GM19023 (cell line): Measurements from ENCODE around the gene MAN1A1.
"Not testable (repeated sequence)": the region's sequence is repeated elsewhere in the genome, so short reads cannot be mapped to it uniquely, and the experiment has no call there.

Experiments
- ATAC-seq: cut with Tn5 transposase; IDR thresholded peaks from one replicate; pipeline ENCODE4 v1.9.1; 2021; ENCODE audit warnings: mild to moderate bottlenecking, moderate library complexity; ENCODE audit not compliant: unreplicated experiment

The MAN1A1 gene

DNA sequence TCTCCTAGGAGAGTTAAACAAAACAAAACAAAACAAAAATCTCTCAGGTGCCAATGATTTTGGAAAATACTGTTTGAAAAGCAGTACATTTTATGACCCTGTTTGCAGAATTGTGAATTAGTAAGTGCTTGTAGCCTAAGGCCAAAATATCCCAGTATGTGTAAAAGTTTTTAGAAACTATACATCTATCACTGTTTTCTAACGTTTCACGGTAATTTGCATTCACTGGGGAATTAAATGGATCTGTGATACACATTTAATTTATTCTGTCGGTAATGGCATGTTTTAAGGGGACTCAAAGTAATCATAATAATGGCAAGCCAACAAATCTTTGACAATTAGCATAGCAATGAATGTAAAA lies 175.5 kb downstream of the MAN1A1 start:
- no peak for ATAC-seq

DNA sequence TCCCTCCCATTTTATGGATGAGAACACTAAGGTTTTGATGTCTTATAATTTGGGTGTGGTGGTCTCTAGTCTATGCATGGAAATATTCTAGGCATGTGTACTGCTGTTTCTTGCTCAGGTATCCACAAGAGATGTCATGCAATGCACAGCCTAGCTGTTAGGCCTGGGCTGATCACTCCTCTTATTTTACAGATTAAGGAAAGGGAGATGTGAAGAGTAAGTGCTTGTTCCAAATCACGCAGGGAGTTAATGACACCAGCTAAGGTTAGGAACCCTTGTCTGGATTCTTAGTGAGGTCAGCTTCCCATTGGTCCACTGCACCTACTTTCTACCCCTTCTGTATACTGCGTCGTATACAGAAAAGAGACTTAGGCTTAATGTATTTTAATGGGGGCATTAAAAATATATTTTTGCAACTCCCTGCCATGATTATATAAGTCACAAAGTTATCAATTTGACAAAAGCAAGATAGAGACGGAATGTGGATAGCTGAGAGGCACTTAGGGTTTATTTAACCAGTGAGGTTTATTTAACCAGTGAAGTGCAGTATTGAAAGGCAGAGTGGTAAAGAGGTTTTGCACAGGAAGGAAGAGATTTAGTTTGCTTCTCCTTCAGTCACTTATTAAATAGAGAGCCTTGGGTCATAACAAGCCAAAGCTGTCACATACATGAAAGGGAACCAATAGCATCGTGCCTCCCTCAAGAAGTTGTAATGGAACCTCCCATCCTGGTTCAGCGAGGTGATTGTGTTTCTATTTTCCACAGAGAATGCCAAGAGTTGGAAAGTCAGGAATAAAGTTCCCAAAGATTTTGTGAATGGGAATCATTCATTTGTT lies 176.1 kb downstream of the MAN1A1 start:
- no peak for ATAC-seq

DNA sequence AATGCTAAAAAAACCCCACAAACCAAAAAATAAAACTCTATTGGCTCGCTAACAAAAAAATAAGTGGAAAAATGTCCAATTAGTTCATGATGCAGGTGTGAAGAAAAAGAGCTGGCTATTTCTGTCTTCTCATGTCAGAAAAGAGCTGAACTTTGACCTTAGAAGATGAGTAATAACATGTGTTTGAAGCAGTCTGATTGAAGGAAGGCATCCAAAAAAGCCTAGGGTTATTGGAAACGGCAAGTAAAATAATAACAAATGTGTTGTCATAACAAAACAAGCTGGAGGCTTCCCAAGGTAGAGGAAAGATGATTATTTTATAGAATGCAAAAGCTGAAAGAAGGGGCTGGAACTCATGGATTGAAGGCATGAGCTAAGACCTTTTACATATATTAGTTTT lies 176.7 kb downstream of the MAN1A1 start:
- no peak for ATAC-seq

DNA sequence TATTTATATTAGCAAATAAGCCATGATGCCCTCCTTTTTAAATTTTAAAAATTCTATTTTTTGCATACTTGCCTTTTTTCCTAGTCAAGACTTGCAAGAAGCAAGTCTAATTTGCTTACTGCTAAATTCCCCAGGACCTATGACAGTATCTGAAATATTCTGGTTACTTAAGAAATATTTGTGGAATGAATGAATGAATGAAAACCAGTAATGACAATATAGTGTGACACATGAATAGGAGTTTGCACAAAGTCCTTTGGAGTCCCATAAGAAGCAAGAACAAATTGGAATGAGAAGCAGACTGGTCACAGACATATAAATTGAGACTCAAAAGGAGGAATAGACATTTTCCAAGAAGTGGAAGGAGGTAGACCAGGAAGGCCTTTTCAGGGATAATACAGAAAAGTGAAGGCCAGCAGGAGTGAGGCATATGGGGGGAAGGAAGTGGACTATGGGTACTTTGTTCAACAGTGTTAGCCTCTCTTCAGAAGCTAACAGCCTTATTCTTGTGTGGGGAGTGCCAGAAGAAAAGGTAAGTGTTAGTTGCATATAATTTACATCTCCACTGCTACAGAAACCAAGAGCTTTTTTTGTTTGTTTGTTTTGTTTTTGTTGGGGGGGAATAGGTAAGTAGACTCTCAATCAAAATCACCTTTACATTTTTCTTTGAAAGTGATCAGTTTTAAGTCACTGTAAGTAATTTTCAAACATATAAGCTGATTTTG lies 177.5 kb downstream of the MAN1A1 start:
- ATAC-seq: no peak

- ATAC-seq: no peak
Observed at GRCh38 chr6:119171088-119171841, 178.3 kb downstream of the MAN1A1 start.

GRCh38 chr6:119170447-119171087 lies 179.0 kb downstream of the MAN1A1 start:
- no peak for ATAC-seq

DNA sequence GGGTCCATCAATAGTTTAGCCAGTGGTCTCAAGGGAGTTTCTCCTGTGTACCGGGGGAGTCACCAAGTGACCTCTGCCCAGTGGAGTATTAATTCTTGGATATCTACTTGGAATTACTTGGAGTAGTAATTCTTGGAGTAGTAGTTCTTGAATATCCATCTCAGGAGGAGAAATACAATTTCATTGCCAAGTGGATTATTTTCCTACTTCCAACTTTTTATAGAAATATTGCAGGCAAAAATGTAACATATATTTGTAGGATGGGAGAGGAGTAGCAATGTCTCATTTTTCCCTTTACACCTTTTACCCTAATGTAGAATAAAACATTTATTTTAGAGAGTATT lies 179.5 kb downstream of the MAN1A1 start:
- no peak for ATAC-seq

DNA sequence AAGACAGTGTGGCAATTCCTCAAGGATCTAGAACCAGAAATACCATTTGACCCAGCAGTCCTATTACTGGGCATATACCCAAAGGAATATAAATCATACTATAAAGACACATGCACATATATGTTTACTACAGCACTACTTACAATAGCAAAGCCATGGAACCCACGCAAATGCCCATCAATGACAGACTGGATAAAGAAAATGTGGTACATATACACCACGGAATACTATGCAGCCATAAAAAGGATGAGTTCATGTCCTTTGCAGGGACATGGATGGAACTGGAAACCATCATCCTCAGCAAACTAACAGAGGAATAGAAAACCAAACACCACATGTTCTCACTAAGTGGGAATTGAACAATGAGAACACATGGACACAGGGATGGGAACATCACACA lies 180.2 kb downstream of the MAN1A1 start:
- not testable (repeated sequence) for ATAC-seq

- ATAC-seq: no peak
Observed at GRCh38 chr6:119166024-119166784, 183.4 kb downstream of the MAN1A1 start.

- no peak for ATAC-seq
Observed at GRCh38 chr6:119163006-119163405, 186.6 kb downstream of the MAN1A1 start.

DNA sequence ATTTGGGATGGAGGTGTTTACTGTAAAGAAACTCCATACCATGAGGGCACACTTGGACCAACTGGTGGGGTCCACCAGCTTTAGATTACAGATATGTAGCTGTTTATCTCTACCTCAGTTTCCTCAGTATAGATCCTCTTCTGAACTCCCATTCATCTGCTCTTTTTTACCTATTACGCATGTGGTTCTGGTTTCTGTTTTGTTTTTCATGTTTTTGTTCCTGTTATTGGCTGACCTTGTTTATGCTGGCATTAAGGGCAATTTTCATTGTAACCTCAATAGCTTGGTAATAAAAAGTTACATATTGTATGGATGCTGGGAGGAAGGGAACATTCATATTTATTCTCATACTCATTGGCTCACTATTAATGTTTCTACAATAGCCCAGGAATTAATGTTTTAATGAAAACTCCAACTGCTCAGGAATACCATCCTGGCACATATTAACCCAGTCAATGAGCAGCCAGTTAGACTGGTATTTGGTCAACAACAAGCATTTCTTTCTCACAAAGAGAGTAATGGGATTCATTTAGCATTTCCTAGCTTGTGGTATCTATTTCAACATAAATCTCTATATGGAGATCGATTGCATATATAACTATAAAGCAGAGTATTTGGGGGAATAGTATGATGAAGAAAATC lies 187.3 kb downstream of the MAN1A1 start:
- peak; percentile 68 for ATAC-seq

- no peak for ATAC-seq
Observed at GRCh38 chr6:119161438-119161837, 188.1 kb downstream of the MAN1A1 start.

DNA sequence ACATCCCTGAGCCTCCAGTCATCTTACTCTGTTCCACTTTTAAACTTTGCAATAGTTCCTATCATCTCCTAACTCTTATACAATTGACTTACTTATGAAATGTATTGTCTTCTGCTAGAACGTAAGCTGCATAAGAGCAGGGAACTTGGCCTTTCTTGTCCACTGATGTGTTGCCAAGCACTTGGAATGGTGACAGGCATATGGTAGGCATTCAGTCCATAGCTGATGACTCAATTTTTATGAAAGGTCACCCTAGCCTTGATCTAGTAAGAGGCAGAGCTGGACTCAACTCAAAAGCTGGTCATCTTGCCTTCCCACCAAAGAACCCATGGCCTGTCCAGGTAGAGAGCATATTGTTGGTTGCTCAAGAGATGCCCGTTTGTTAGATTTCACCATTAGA lies 188.7 kb downstream of the MAN1A1 start:
- no peak for ATAC-seq

DNA sequence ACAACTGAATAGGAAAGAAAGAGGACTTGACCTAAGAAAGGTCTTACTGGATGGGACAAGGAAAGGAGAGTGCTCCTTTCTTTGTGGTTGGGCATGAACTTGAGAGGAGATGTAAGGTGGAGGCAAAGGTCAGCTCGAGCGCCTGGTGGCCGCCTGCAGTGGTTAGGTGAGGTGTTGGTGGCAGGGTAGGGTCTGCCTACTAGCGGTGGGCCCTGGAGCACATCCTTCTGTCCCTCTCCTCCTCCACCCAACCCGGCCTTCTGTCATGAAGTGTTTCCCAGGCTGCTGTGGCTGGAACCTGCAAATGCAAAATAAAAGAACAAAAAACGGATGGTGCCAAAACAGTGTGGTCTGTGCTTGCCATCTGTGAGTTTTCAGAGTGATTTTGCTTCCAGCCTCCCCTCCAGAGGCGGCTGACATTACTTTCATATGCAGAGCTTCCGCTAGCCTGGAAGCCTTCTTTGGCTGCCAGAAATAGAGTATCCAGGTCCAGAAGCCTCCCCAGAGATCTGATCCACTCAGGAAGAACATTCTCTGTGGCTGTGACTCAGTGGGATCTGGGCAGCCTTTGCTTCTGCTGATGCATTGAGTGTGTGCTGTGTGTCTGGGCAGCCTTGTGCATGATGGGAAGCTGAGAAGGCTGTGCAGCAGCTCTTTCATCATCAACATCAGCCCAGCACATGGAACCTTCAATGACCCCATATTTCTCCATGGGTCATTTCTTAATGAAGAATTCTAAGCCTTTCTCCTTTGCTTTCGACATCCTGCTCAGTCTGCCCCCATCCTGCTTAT lies 191.3 kb downstream of the MAN1A1 start:
- ATAC-seq: no peak

GRCh38 chr6:119157506-119157815 lies 192.1 kb downstream of the MAN1A1 start:
- ATAC-seq: no peak

GRCh38 chr6:119156757-119157505 lies 192.6 kb downstream of the MAN1A1 start:
- ATAC-seq: no peak

- not testable (repeated sequence) for ATAC-seq
Observed at GRCh38 chr6:119156082-119156481, 193.5 kb downstream of the MAN1A1 start.

DNA sequence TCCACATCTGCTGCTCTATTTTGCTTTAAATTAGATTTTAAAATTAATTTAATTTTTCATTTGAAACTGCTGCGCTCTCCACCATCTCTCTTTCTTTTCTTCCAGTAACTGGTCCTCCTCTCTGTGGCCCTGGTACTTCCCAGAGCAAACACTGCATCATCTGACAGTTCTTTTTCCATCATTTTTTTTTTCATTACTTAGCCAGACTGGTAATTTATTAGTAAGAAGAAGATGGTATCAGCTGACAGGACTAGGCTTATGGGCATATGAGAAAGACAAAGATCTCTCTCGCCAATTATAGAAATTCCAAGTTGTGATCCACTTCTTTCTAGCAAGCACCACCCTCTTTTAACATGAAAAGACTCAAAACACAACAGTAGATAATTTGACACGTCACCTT lies 197.4 kb downstream of the MAN1A1 start:
- ATAC-seq: no peak
